Aorta (tissue), 5 donors: Measurements from ENCODE around the gene RHBDD1. TPM values are rescaled to one million over a fixed set of nuclear protein-coding genes. Genes with fewer than 3 reads are reported as not detected.

Experiments used
- ATAC-seq: fragments of 200-7000 bp; cut with Tn5 transposase; one replicate; pipeline ENCODE4 v1.9.1; 2022; ENCODE audit warnings: moderate library complexity; ENCODE audit not compliant: low FRiP score
- DNase-seq, 2 donors: peaks; one replicate each; pipeline ENCODE4 v3.0.0-alpha.2; 2020
- H3K27ac ChIP-seq, 2 donors: one replicate each; pipeline ENCODE4 v1.5.1; 2013; ENCODE audit warnings: low read length in 2 of 2, mild to moderate bottlenecking in 2 of 2, moderate library complexity in 2 of 2, control low read depth in 1 of 2, inconsistent platforms in 1 of 2, low read depth in 1 of 2
- H3K27me3 ChIP-seq, 2 donors: one replicate each; pipeline ENCODE4 v1.6.1; 2013; ENCODE audit warnings: control low read depth in 1 of 2, low read length in 1 of 2, mild to moderate bottlenecking in 1 of 2, moderate library complexity in 1 of 2; ENCODE audit not compliant: insufficient read depth in 2 of 2, control insufficient read depth in 1 of 2
- H3K36me3 ChIP-seq, 2 donors: one replicate each; pipeline ENCODE4 v1.6.1; 2013; ENCODE audit warnings: control low read depth in 1 of 2, low read length in 1 of 2, mild to moderate bottlenecking in 1 of 2; ENCODE audit not compliant: insufficient read depth in 2 of 2, control insufficient read depth in 1 of 2
- H3K4me1 ChIP-seq, 2 donors: one replicate each; pipeline ENCODE4 v1.6.1; 2013; ENCODE audit warnings: low read length in 2 of 2, control low read depth in 1 of 2, mild to moderate bottlenecking in 1 of 2, moderate library complexity in 1 of 2; ENCODE audit not compliant: insufficient read depth in 2 of 2, control insufficient read depth in 1 of 2
- H3K4me3 ChIP-seq, 2 donors: one replicate each; pipeline ENCODE4 v1.5.1; 2013; ENCODE audit warnings: low read length in 2 of 2, control low read depth in 1 of 2, mild to moderate bottlenecking in 1 of 2
- H3K9me3 ChIP-seq: one replicate; pipeline ENCODE4 v1.6.1; 2013; ENCODE audit warnings: mild to moderate bottlenecking, low read length; ENCODE audit not compliant: control insufficient read depth
- WGBS, 2 donors: extraction: QIAGEN DNeasy Blood & Tissue Kit; methylation state at CpG; one replicate each; pipeline ENCODE4 v1.1.7; 2013; 5-methylcytosine and 5-hydroxymethylcytosine counted together
- intact Hi-C, 2 donors: fragments of 100-400 bp; cut with DNase I; formaldehyde crosslinking; loops; one replicate each; pipeline versions ENCODE4 v1.14.2 to v1.15.0; 2022
- polyA plus RNA-seq, 2 donors: library from polyadenylated mRNA; stranded (reverse); fragments of 200-250 nt; gene quantifications; one replicate each; pipeline ENCODE4 v1.2.3, GENCODE V29; 2013
- total RNA-seq, 2 donors: library from RNA; stranded (reverse); fragmentation: NEBNext Ultra II Directional; extraction: Animal tissue kit (Norgen Biotek cat#: 25700); gene quantifications; one replicate each; pipeline ENCODE4 v1.2.1, GENCODE V29; 2021
- donor health status: healthy with polysubstance abuse.
- donor health status: Bipolar disorder and iron deficiency.
- donor health status: DM: no; HTN: no; CAD: no.
- donor health status: DM: no; HTN: no; CAD: no.
- donor health status: DM: yes; HTN: yes; CAD: no.

The RHBDD1 gene
- total and polyA plus RNA-seq, 4 donors, result 6.0 to 39.2 (median 22.0) TPM

- Histone ChIP-seq H3K4me1 (peaks cover 0 to 5% of the 10 kb centered on the region in 2 donors), H3K36me3 (no peaks in the 10 kb centered on the region)
- ATAC-seq, result no peak
Observed at GRCh38 chr2:226792155-226792881, 43.5 kb upstream of the RHBDD1 start.

GRCh38 chr2:226793646-226794045, 42.2 kb upstream of the RHBDD1 start:
- H3K36me3 ChIP-seq, result no peaks in the 10 kb centered on the region
- ATAC-seq (no peak), DNase-seq (no peak)
- H3K4me3 ChIP-seq, result peak overlapping the region; percentile 52 to 60
- 0 to 4% methylated on average over 2 of the region's 2 CpGs for WGBS, 2 donors
- peaks cover 0 to 5% of the 10 kb centered on the region in 2 donors for H3K4me1 ChIP-seq
- H3K9me3 ChIP-seq, result no peaks in the 10 kb centered on the region
- H3K27ac ChIP-seq, result no peak overlapping the region
- no peaks in the 10 kb centered on the region for H3K27me3 ChIP-seq
- intact Hi-C loops, result loop anchor here (5.0 to 10.0 kb wide), 3 partner anchors 36 to 289 kb away; no protein-coding TSS in a partner anchor

More at GRCh38 chr2:226792155-226792881, 43.5 kb upstream of the RHBDD1 start:
- 27 to 28% methylated on average over 7 of the region's 7 CpGs for WGBS, 2 donors
- Histone ChIP-seq H3K4me3 (peak overlapping the region; percentile 19 to 59), H3K27ac (peak overlapping the region; percentile 80 to 94), H3K27me3 (no peaks in the 10 kb centered on the region), H3K9me3 (no peaks in the 10 kb centered on the region)
- intact Hi-C loops, result loop anchor here (5.0 to 10.0 kb wide), 3 partner anchors 35 to 288 kb away; no protein-coding TSS in a partner anchor
- DNase-seq, result no peak

DNA sequence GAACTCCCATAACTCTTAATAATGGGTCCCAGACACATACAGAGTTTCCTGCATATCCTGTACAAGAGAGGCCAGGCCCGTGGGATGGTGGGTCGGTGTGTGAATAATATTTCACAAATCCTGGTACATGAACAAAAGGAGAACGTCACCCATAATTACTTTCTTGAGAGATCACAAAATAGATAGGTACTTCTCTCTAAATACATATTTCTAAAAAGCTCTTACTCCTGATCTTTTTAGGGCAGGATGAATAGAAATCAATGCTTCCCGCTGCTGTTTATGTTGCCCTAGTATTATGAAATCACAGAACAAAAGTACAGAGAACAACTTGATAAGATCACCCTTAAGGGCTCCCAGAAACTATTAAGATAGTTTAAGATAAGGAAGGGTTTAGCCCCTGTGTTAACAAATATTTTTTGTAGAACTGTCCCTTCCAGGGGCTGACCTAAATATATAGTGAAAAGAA, 41.6 kb upstream of the RHBDD1 start:
- Histone ChIP-seq H3K4me3 (peak overlapping the region; percentile 52 to 60), H3K4me1 (peaks cover 0 to 5% of the 10 kb centered on the region in 2 donors), H3K27me3 (no peaks in the 10 kb centered on the region), H3K27ac (peak overlapping the region in 1 of 2 donors; percentile 30), H3K9me3 (no peaks in the 10 kb centered on the region), H3K36me3 (no peaks in the 10 kb centered on the region)
- ATAC-seq, result no peak
- WGBS, 2 donors, result 6 to 8% methylated on average over 4 of the region's 4 CpGs
- intact Hi-C loops, result loop anchor here (5.0 to 10.0 kb wide), 3 partner anchors 37 to 289 kb away; no protein-coding TSS in a partner anchor
- no peak for DNase-seq

- H3K27me3 ChIP-seq, result no peaks in the 10 kb centered on the region
- no peaks in the 10 kb centered on the region for H3K36me3 ChIP-seq
- 8 to 13% methylated on average over 9 of the region's 9 CpGs for WGBS, 2 donors
- H3K4me1 ChIP-seq, result peaks cover 0 to 5% of the 10 kb centered on the region in 2 donors
- H3K9me3 ChIP-seq, result no peaks in the 10 kb centered on the region
- ATAC-seq (no peak), DNase-seq (no peak)
- peak overlapping the region; percentile 52 to 60 for H3K4me3 ChIP-seq
- H3K27ac ChIP-seq, result peak overlapping the region; percentile 30 to 52
- intact Hi-C loops, result loop anchor here (5.0 to 10.0 kb wide), 5 partner anchors 32 to 317 kb away; no protein-coding TSS in a partner anchor
Observed at GRCh38 chr2:226794751-226795171, 41.1 kb upstream of the RHBDD1 start.

DNA sequence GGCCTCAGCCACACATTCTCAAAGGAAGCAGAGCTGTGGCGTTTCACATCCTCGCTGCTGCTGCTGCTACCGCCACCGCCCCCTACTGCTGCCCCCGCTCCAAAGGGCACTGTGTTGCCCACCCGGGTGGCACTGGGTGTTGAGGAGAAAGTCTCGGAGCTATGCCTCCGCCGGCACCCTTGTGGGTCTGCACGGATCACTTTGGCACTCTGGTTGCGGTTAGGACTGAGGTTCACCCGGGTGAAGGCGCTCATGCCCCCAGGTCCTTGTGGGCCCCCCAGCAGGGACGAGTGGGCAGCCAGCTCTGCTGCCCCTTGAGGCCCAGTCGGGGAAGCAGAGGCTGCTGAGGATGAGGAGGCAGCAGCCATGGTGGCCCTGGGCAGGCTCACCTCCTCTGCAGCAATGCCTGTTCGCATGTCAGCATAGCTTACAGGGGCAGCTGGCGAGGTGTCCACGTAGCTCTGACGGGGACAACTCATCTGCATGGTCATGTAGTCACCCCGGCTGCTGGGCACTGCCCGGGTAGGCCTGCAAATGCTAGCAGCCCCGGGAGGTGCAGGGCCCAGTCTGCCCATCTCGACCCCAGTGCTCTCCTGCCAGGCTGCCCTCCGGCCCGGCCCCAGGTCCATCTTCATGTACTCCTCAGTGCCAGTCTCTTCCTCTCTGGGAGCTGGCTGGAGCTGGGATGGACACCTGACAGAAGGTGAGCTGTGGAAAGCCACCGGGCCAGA, 40.4 kb upstream of the RHBDD1 start:
- Histone ChIP-seq H3K4me1 (peaks cover 0 to 2% of the 10 kb centered on the region in 2 donors), H3K27me3 (no peaks in the 10 kb centered on the region), H3K9me3 (no peaks in the 10 kb centered on the region), H3K27ac (peak overlapping the region; percentile 30 to 59), H3K36me3 (no peaks in the 10 kb centered on the region), H3K4me3 (peak overlapping the region; percentile 52 to 60)
- ATAC-seq (no peak), DNase-seq (peak; percentile 45 to 77)
- WGBS, 2 donors, result 66 to 68% methylated on average over 25 to 26 of the region's 26 CpGs
- intact Hi-C loops, result loop anchor here (5.0 to 10.0 kb wide), 4 partner anchors 33 to 318 kb away; no protein-coding TSS in a partner anchor

GRCh38 chr2:226796012-226796839, 39.6 kb upstream of the RHBDD1 start:
- ATAC-seq (no peak), DNase-seq (peak in 1 of 2 donors; percentile 74)
- WGBS, 2 donors, result 84% methylated on average over 25 of the region's 25 CpGs
- intact Hi-C loops, result loop anchor here (5.0 to 10.0 kb wide), 4 partner anchors 34 to 319 kb away; no protein-coding TSS in a partner anchor
- Histone ChIP-seq H3K4me1 (peaks cover 0 to 2% of the 10 kb centered on the region in 2 donors), H3K36me3 (no peaks in the 10 kb centered on the region), H3K4me3 (no peak overlapping the region), H3K27ac (peak overlapping the region in 1 of 2 donors; percentile 59), H3K27me3 (no peaks in the 10 kb centered on the region), H3K9me3 (no peaks in the 10 kb centered on the region)

DNA sequence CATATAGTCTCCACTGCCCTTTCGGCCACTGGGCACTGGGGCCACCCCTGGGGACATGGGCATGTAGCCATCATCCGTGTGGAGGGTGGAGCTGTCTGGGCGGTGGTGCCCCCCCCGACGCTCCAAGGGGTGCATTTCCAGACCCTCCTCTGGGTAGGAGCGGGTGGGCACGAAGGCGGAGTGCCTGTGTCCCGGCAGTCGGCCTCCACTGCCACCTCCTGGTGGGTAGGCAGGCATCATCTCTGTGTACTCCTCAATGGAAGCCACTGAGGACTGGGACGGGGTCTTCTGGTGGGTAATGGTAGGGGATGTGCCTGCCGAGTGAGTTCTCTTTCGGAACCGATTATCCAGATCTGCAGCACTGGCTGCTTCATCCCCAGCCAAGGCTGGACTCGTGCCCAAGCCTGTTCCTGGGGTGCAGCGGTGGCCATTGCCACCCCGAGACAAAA, 39.0 kb upstream of the RHBDD1 start:
- no peak for ATAC-seq
- intact Hi-C loops, result loop anchor here (5.0 to 10.0 kb wide), 4 partner anchors 35 to 320 kb away; no protein-coding TSS in a partner anchor
- H3K9me3 ChIP-seq, result no peaks in the 10 kb centered on the region
- no peaks in the 10 kb centered on the region for H3K27me3 ChIP-seq
- 88 to 89% methylated on average over 17 of the region's 17 CpGs for WGBS, 2 donors
- peaks cover 0 to 2% of the 10 kb centered on the region in 2 donors for H3K4me1 ChIP-seq
- no peak overlapping the region for H3K4me3 ChIP-seq
- peak in 1 of 2 donors; percentile 44 for DNase-seq
- H3K36me3 ChIP-seq, result no peaks in the 10 kb centered on the region
- H3K27ac ChIP-seq, result no peak overlapping the region
